Coronary artery (tissue), 2 donors: ENCODE data around the gene DSCAML1.

Experiments
- DNase-seq: peaks from one replicate; pipeline ENCODE4 v3.0.0-alpha.2; 2017; ENCODE audit warnings: low spot score
- H3K27ac ChIP-seq, 2 donors: fragments of 200-600 bp; sonication (generic); one replicate each; pipeline ENCODE4 v1.5.1; 2016 to 2019
- H3K4me3 ChIP-seq: fragments of 200-600 bp; sonication (generic); 2 replicates; pipeline ENCODE4 v1.5.1; 2016; ENCODE audit warnings: mild to moderate bottlenecking, moderate library complexity
- TF ChIP-seq, protein P1 (sequence below): fragments of 200-600 bp; sonication (generic); IDR thresholded peaks from one replicate; pipeline ENCODE4 v1.5.1; 2019; ENCODE audit warnings: antibody characterized with exemption

Gene DSCAML1

DNA sequence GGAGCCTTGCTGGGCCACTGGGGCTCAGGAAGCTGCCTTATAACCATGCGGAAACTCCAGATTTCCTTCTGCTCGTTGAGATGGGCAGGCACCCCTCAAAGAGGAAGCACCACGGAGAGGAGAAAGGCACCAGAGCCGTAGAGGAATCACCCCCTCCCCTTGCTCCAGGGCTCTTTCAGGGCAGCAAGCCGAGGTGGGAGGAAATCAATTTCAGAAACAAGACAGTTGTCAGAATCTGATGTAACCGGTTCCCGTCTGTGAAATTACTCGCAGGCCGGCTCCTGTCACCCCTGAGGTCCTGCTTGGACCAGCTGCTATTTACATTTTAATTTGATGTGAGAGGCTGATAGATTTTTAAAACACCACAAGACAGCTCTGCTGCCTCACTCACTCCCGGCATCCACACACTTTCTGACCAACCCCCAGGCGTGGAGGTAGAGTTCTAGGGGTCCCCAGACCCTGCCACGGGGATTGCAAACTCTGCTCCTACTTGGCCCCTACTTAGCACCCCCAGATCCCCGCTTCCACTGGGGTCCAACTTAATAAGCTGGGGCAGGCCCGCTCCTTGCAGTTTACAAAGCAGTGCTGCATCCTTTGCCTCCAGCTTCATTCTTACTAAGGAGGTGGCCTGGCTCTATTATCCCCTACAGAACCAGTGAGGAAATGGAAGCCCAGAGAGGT lies 306.9 kb downstream of the DSCAML1 start:
- TF ChIP-seq, protein P1, sequence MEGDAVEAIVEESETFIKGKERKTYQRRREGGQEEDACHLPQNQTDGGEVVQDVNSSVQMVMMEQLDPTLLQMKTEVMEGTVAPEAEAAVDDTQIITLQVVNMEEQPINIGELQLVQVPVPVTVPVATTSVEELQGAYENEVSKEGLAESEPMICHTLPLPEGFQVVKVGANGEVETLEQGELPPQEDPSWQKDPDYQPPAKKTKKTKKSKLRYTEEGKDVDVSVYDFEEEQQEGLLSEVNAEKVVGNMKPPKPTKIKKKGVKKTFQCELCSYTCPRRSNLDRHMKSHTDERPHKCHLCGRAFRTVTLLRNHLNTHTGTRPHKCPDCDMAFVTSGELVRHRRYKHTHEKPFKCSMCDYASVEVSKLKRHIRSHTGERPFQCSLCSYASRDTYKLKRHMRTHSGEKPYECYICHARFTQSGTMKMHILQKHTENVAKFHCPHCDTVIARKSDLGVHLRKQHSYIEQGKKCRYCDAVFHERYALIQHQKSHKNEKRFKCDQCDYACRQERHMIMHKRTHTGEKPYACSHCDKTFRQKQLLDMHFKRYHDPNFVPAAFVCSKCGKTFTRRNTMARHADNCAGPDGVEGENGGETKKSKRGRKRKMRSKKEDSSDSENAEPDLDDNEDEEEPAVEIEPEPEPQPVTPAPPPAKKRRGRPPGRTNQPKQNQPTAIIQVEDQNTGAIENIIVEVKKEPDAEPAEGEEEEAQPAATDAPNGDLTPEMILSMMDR, result no peak
- DNase-seq, result no peak
- Histone ChIP-seq H3K4me3 (no peak overlapping the region), H3K27ac (no peak overlapping the region)

- TF ChIP-seq, protein P1, result no peak
- Histone ChIP-seq H3K27ac (no peak overlapping the region), H3K4me3 (no peak overlapping the region)
- DNase-seq, result no peak
These were observed 307.7 kb downstream of the DSCAML1 start for GRCh38 chr11:117488996-117489952.

GRCh38 chr11:117486059-117486458 lies 311.0 kb downstream of the DSCAML1 start:
- TF ChIP-seq, protein P1, result no peak
- no peak overlapping the region for H3K4me3 ChIP-seq
- no peak overlapping the region for H3K27ac ChIP-seq
- no peak for DNase-seq

GRCh38 chr11:117484156-117484555 lies 312.9 kb downstream of the DSCAML1 start:
- TF ChIP-seq, protein P1, result no peak
- H3K4me3 ChIP-seq, result no peak overlapping the region
- H3K27ac ChIP-seq, result no peak overlapping the region
- DNase-seq, result no peak

GRCh38 chr11:117483372-117483771 lies 313.6 kb downstream of the DSCAML1 start:
- Histone ChIP-seq H3K27ac (no peak overlapping the region), H3K4me3 (no peak overlapping the region)
- TF ChIP-seq, protein P1, result no peak
- DNase-seq, result no peak

DNA sequence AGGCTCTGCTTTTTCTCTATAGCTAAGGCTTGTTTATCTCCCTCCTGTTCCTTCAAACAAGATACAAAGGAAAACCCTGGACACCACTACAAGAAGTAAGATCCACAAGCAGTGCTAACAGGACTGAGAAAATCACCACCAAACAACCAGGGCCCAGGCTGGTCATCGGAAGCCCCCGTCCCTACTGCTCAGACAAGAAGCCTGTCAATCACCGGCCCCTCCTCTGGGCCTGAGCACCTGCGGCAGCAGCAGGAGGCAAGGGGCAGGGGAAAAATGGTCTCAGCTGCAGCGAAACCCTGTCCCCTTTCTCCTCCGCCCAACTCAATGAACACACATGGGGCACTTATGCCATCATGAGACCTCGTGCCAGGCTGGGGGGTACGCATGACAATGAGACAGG lies 314.1 kb downstream of the DSCAML1 start:
- Histone ChIP-seq H3K4me3 (no peak overlapping the region), H3K27ac (no peak overlapping the region)
- TF ChIP-seq, protein P1, result no peak
- DNase-seq, result no peak
